Spleen (tissue), 7 donors: Measurements from ENCODE around the gene IRAG1.

Experiments used
- POLR2AphosphoS5 ChIP-seq, 3 donors: sonication (generic); formaldehyde crosslinking; IDR thresholded peaks; one replicate each; pipeline ENCODE4 v1.5.1; 2017; ENCODE audit warnings: antibody characterized with exemption in 3 of 3
- TF ChIP-seq, protein P1 (sequence below), 11 experiments: fragments of 200-600 bp in 7 of 11; fragments of 450-650 bp in 4 of 11; sonication (generic) in 4 of 11; IDR thresholded peaks in 8 of 11; conservative IDR thresholded peaks in 3 of 11; 1 replicate in 7 of 11; 2 replicates in 4 of 11; pipeline versions ENCODE4 v1.4.0 to v1.8.0; 2016 to 2021; ENCODE audit warnings: antibody characterized with exemption in 11 of 11, inconsistent platforms in 4 of 11, mild to moderate bottlenecking in 1 of 11
- donor health status: DM: no; HTN: no; CAD: no; lungs with moderate emphysema.
- donor health status: DM: no; HTN: no; CAD: no.
- donor health status: DM: no; HTN: no; CAD: no.

DNA sequence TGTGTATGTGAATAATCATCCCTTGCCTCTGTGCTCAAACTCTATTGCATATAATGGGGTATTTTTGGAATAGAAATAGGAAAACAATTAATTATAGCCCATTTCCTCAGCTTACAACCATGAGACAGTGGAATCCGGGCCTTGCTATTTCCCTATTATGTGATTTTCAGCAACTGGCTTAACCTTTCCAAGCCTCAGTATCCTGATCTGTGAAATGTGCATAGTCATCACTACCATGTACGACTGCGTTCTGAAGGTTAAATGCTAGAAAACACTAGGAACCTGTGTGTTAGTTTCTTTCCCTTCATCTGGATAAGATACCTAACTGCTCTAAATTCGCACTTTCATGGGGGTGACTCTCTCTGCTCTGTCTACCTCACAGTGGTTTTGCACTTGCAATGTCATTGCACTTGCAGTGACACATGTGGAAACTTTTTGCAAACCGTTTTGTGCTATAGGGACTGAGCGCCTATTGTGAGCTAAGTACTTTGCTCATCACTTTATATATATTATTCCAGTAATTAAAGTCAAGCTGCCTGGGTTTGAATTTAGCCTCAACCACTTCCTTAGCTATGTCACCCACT, 48.3 kb downstream of the IRAG1 start:
- TF ChIP-seq, protein P1, sequence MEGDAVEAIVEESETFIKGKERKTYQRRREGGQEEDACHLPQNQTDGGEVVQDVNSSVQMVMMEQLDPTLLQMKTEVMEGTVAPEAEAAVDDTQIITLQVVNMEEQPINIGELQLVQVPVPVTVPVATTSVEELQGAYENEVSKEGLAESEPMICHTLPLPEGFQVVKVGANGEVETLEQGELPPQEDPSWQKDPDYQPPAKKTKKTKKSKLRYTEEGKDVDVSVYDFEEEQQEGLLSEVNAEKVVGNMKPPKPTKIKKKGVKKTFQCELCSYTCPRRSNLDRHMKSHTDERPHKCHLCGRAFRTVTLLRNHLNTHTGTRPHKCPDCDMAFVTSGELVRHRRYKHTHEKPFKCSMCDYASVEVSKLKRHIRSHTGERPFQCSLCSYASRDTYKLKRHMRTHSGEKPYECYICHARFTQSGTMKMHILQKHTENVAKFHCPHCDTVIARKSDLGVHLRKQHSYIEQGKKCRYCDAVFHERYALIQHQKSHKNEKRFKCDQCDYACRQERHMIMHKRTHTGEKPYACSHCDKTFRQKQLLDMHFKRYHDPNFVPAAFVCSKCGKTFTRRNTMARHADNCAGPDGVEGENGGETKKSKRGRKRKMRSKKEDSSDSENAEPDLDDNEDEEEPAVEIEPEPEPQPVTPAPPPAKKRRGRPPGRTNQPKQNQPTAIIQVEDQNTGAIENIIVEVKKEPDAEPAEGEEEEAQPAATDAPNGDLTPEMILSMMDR (IDR thresholded peaks at IDR 0.05 in 8 of 11, conservative IDR thresholded peaks at IDR 0.05 in 3 of 11): no peak
- no peak for TF ChIP-seq POLR2AphosphoS5 (IDR thresholded peaks at IDR 0.05)
